Hindlimb muscle (tissue), 1 donor: ENCODE measurements around the gene SAPCD2. TPM values are rescaled to one million over a fixed set of nuclear protein-coding genes. Genes with fewer than 3 reads are reported as not detected.

Experiments
- DNase-seq: peaks from one replicate; pipeline ENCODE4 v3.0.0-alpha.2; 2013
- polyA plus RNA-seq: library from polyadenylated mRNA; unstranded; fragments of 120-200 nt; gene quantifications from one replicate; pipeline ENCODE4 v1.2.1, GENCODE V29; 2013; ENCODE audit not compliant: insufficient read length

The SAPCD2 gene
- polyA plus RNA-seq, 1 donor: 3.9 TPM

- DNase-seq: no peak
Observed at GRCh38 chr9:137030538-137031527, 39.5 kb downstream of the SAPCD2 start.

DNA sequence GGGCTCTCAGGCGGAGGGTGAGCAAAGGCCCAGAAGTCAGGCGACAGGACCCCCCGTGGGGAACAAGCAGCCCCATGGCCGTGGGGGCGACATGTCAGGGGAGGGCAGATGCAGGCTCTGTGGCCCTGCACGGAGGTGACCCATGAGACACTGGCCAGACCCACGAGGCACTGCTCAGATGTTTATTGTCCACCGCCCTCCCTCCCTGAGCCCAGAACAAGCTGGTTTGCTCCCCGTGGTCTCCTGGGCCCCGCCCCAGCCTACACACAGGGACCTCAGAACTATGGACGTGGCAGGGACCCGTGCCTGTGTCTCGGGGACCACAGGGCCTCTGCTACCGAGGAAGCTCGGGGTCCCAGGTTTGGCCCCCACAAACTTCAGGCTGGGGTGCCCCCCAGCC lies 40.4 kb downstream of the SAPCD2 start:
- no peak for DNase-seq

DNA sequence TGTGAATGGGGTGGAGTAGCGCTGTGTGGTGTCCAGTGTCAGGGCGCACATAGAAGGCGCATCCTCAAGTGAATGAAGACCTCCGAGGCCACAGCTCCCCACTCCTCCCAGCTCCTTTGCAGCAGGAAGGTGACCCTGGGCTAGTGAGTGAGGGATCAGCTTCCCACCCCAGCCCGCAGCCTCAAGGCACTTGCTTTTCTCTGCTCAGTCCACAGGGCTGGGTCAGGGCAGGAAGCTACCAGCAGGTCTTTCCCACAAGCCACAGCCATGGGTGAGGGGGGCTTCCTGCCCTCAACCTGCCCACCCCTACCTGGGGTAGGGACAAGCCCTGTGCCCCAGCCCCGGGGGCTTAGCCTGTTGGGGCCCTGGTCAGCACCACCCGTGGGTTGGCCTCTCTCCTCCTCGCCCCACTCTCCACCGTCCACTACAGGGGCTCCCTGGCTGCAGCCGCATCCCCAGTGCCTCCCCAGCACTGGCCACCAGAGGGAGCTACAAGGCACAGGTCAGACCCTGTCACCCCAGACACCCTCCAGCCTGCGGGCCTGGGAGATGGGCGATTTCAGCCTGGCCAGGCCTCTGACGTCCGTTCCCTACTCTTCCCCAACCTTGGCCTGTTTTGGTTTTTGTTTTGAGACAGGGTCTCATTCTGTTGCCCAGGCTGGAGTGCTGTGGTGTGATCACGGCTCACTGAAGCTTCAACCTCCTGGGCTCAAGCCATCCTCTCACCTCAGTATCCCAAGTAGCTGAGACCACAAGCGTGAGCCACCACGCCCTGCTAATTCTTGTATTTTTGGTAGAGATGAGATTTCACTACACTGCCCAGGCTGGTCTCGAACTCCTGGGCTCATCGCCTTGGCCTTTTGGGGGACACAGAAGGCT lies 41.1 kb downstream of the SAPCD2 start:
- peak; percentile 56 for DNase-seq

GRCh38 chr9:137028263-137029057 lies 41.9 kb downstream of the SAPCD2 start:
- DNase-seq: peak; percentile 69

- no peak for DNase-seq
Observed at GRCh38 chr9:137027369-137028262, 42.7 kb downstream of the SAPCD2 start, which contains the start of gene ABCA2. ABCA2 (minus strand) TSS chr9:137028237; CDS start chr9:137028140, 97 bp downstream.

DNA sequence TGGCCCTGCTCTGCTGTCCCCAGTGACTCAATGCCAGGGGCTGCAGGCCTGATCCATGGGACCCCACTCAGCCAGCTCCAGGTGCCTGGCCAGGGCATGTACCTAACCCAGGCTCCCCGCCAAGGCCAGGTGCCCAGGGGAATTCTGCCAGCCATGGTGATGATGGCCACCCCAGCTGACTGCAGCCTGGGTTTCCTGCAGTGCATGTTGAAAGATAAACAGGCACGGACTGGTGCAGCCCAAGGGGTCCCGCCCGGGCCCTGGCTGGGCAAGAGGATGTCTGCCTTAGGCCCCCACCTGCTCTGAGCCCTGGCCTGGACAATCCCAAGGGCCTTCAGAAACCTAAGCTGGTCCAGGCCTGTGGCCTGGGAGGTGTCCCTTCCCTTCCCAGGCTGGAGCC lies 43.5 kb downstream of the SAPCD2 start:
- no peak for DNase-seq

- no peak for DNase-seq
Observed at GRCh38 chr9:137026384-137026783, 44.0 kb downstream of the SAPCD2 start.

DNA sequence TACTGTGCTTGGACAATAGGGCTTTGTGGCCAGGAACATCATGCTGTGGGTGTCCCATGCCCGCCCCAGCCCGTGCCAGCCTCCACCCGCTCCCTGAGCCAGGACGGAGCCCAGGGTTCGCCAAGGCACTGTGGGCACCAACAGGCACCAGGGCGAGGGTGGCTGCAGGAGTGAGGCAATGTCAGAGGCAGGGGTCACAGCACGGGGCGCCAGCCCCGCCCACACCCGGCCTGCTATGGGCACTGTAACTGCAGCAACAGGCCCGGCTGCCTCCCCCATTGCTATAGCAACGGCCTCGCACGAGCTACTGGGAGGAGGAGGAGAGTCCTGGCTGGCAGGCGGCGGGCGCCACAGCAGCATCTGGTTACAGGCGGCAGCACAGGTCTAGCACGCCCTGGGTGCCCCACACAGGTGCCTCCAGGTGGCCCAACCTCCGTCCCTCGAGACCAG lies 44.8 kb downstream of the SAPCD2 start:
- DNase-seq: no peak

- DNase-seq: no peak
Observed at GRCh38 chr9:137023583-137023991, 46.8 kb downstream of the SAPCD2 start.

- no peak for DNase-seq
Observed at GRCh38 chr9:137023157-137023556, 47.2 kb downstream of the SAPCD2 start.

- DNase-seq: no peak
Observed at GRCh38 chr9:137022662-137023008, 47.7 kb downstream of the SAPCD2 start.

GRCh38 chr9:137021979-137022661 lies 48.2 kb downstream of the SAPCD2 start:
- no peak for DNase-seq

GRCh38 chr9:137021568-137021978 lies 48.8 kb downstream of the SAPCD2 start:
- no peak for DNase-seq

- DNase-seq: no peak
Observed at GRCh38 chr9:137020771-137021567, 49.4 kb downstream of the SAPCD2 start.

- DNase-seq: no peak
Observed at GRCh38 chr9:137019891-137020683, 50.3 kb downstream of the SAPCD2 start.

GRCh38 chr9:137018761-137019559 lies 51.4 kb downstream of the SAPCD2 start:
- DNase-seq: no peak

GRCh38 chr9:137017791-137018497 lies 52.4 kb downstream of the SAPCD2 start:
- no peak for DNase-seq
